GM18867 (cell line): Measurements from ENCODE around the gene PAK4.
"Not testable (repeated sequence)": the region's sequence is repeated elsewhere in the genome, so short reads cannot be mapped to it uniquely, and the experiment has no call there.

Experiments used
- ATAC-seq: cut with Tn5 transposase; IDR thresholded peaks from one replicate; pipeline ENCODE4 v1.9.1; 2021; ENCODE audit warnings: mild to moderate bottlenecking, moderate library complexity; ENCODE audit not compliant: unreplicated experiment

Gene PAK4

GRCh38 chr19:39099341-39099740 is 26.2 kb upstream of the PAK4 start:
- no peak for ATAC-seq

GRCh38 chr19:39100500-39101166 is 25.0 kb upstream of the PAK4 start:
- ATAC-seq = no peak

- no peak for ATAC-seq
These were observed 22.4 kb upstream of the PAK4 start for GRCh38 chr19:39103151-39103550.

- no peak for ATAC-seq
These were observed 21.4 kb upstream of the PAK4 start for GRCh38 chr19:39104186-39104596.

- ATAC-seq = no peak
These were observed 19.4 kb upstream of the PAK4 start for GRCh38 chr19:39106194-39106593.

GRCh38 chr19:39109641-39110040 is 15.9 kb upstream of the PAK4 start:
- no peak for ATAC-seq

GRCh38 chr19:39110263-39110967 is 15.2 kb upstream of the PAK4 start:
- no peak for ATAC-seq

- ATAC-seq = no peak
These were observed 13.9 kb upstream of the PAK4 start for GRCh38 chr19:39111593-39112199.

- no peak for ATAC-seq
These were observed 13.2 kb upstream of the PAK4 start for GRCh38 chr19:39112338-39112890.

GRCh38 chr19:39113199-39113598 is 12.4 kb upstream of the PAK4 start:
- ATAC-seq = no peak

GRCh38 chr19:39115105-39115847 is 10.3 kb upstream of the PAK4 start:
- ATAC-seq = no peak

GRCh38 chr19:39117023-39117422 is 8.6 kb upstream of the PAK4 start:
- not testable (repeated sequence) for ATAC-seq

GRCh38 chr19:39119830-39120229 is 5.8 kb upstream of the PAK4 start:
- no peak for ATAC-seq

- no peak for ATAC-seq
These were observed 2.5 kb upstream of the PAK4 start for GRCh38 chr19:39122934-39123731.

GRCh38 chr19:39124136-39124764 is 1.3 kb upstream of the PAK4 start:
- no peak for ATAC-seq

- no peak for ATAC-seq
These were observed 410 bp upstream of the PAK4 start for GRCh38 chr19:39125199-39125553.

- no peak for ATAC-seq
These were observed 964 bp downstream of the PAK4 start for GRCh38 chr19:39126312-39127187.

GRCh38 chr19:39127812-39128515 is 2.4 kb downstream of the PAK4 start:
- ATAC-seq = no peak
